Measurements from ENCODE around the gene CACNG4.
A peak's percentile ranks its signal among the peaks of the same experiment; 100 is the strongest.
"Not testable (repeated sequence)": the region's sequence is repeated elsewhere in the genome, so short reads cannot be mapped to it uniquely, and the experiment has no call there.

The CACNG4 gene

GRCh38 chr17:67021196-67021595, 56.7 kb downstream of the CACNG4 start:
- no peak for DNase-seq

- DNase-seq, result no peak
Observed at GRCh38 chr17:67021743-67022450, 57.4 kb downstream of the CACNG4 start.

GRCh38 chr17:67022451-67022810, 57.9 kb downstream of the CACNG4 start:
- no peak for DNase-seq

- no peak for DNase-seq
Observed at GRCh38 chr17:67024736-67025135, 60.2 kb downstream of the CACNG4 start.

- DNase-seq, result no peak
Observed at GRCh38 chr17:67025216-67025792, 60.8 kb downstream of the CACNG4 start.

- no peak for DNase-seq
Observed at GRCh38 chr17:67026341-67026740, 61.8 kb downstream of the CACNG4 start.

GRCh38 chr17:67027031-67027628, 62.6 kb downstream of the CACNG4 start:
- DNase-seq, result no peak

- no peak for DNase-seq
Observed at GRCh38 chr17:67030641-67031040, 66.1 kb downstream of the CACNG4 start.

- DNase-seq, result no peak
Observed at GRCh38 chr17:67032382-67032781, 67.9 kb downstream of the CACNG4 start.

GRCh38 chr17:67032985-67033384, 68.5 kb downstream of the CACNG4 start:
- no peak for DNase-seq

- no peak for DNase-seq
Observed at GRCh38 chr17:67033613-67034012, 69.1 kb downstream of the CACNG4 start.

GRCh38 chr17:67035131-67036083, 70.9 kb downstream of the CACNG4 start:
- no peak for DNase-seq

- no peak for DNase-seq
Observed at GRCh38 chr17:67038861-67039365, 74.4 kb downstream of the CACNG4 start.

- no peak for DNase-seq
Observed at GRCh38 chr17:67040652-67041051, 76.1 kb downstream of the CACNG4 start.

- DNase-seq, result not testable (repeated sequence)
Observed at GRCh38 chr17:67041119-67041518, 76.6 kb downstream of the CACNG4 start.

GRCh38 chr17:67041531-67041930, 77.0 kb downstream of the CACNG4 start:
- DNase-seq, result no peak

- DNase-seq, result no peak
Observed at GRCh38 chr17:67041941-67042899, 77.7 kb downstream of the CACNG4 start.

- DNase-seq, result no peak
Observed at GRCh38 chr17:67043283-67043682, 78.8 kb downstream of the CACNG4 start.

GRCh38 chr17:67044016-67044772, 79.7 kb downstream of the CACNG4 start, which contains the start of gene CACNG1:
Gene CACNG1, plus strand, starts transcription at chr17:67044554. Its CDS starts 107 bp downstream, at chr17:67044661.
- no peak for DNase-seq

GRCh38 chr17:67044940-67045339, 80.4 kb downstream of the CACNG4 start:
- DNase-seq, result no peak

GRCh38 chr17:67046398-67046797, 81.9 kb downstream of the CACNG4 start:
- DNase-seq, result peak; percentile 16 to 63

Data from NCI-H524 (cell line).